IMR-90 (cell line): ENCODE measurements around the gene QSER1. TPM values are rescaled to one million over a fixed set of nuclear protein-coding genes. Genes with fewer than 3 reads are reported as not detected.
A peak's percentile ranks its signal among the peaks of the same experiment; 100 is the strongest.

Source experiments
- ATAC-seq: fragments of 200-7000 bp; cut with Tn5 transposase; 2 replicates; pipeline ENCODE4 v1.9.1; 2020; ENCODE audit warnings: low read depth, mild to moderate bottlenecking, moderate library complexity
- BruUV-seq: library from RNA; stranded (reverse); fragments of 400-500 nt; replicated peaks from 2 replicates; lab custom pipeline; 2021; lab: Mats Ljungman, UMichigan
- CTCF ChIA-PET: fragments of 300-600 bp; formaldehyde crosslinking; extraction: SDS; loops from one replicate; lab custom pipeline; 2021; ENCODE audit warnings: antibody characterized with exemption; lab: Yijun Ruan, JAX
- POLR2A ChIA-PET: fragments of 300-600 bp; sonication (Branson Sonifier 250); formaldehyde crosslinking; loops from one replicate; lab custom pipeline; 2022; ENCODE audit warnings: antibody characterized with exemption; ENCODE audit not compliant: unreplicated experiment; lab: Charles Lee
- DNase-seq: peaks from one replicate; pipeline ENCODE4 v3.0.0; 2013
- H2AFZ ChIP-seq: replicated peaks from 2 replicates; pipeline ENCODE3; 2013; ENCODE audit warnings: low read length, mild to moderate bottlenecking; ENCODE audit not compliant: poor library complexity
- H2AK5ac ChIP-seq: 2 replicates; pipeline ENCODE4 v1.6.1; 2013; ENCODE audit warnings: low read depth, low read length, inconsistent platforms
- H2AK9ac ChIP-seq: replicated peaks from 2 replicates; pipeline ENCODE3; 2013; ENCODE audit warnings: mild to moderate bottlenecking, low read depth, low read length, moderate library complexity; ENCODE audit not compliant: poor library complexity
- H2BK120ac ChIP-seq: 2 replicates; pipeline ENCODE4 v1.6.1; 2013; ENCODE audit warnings: low read depth, low read length, inconsistent platforms
- H2BK15ac ChIP-seq: 3 replicates; pipeline ENCODE4 v1.6.1; 2013; ENCODE audit warnings: low read depth, low read length, inconsistent platforms
- H2BK20ac ChIP-seq: 2 replicates; pipeline ENCODE4 v1.6.1; 2013; ENCODE audit warnings: low read depth, mild to moderate bottlenecking, inconsistent platforms, low read length, moderate library complexity
- H2BK5ac ChIP-seq: 2 replicates; pipeline ENCODE4 v1.6.1; 2013; ENCODE audit warnings: mild to moderate bottlenecking, low read depth, low read length, inconsistent platforms; ENCODE audit not compliant: poor library complexity, severe bottlenecking
- H3K14ac ChIP-seq: replicated peaks from 2 replicates; pipeline ENCODE4 v1.6.1; 2013; ENCODE audit warnings: low read depth, low read length, inconsistent platforms
- H3K18ac ChIP-seq: 2 replicates; pipeline ENCODE4 v1.6.1; 2013; ENCODE audit warnings: low read depth, low read length, control low read depth
- H3K23ac ChIP-seq: 2 replicates; pipeline ENCODE4 v1.6.1; 2013; ENCODE audit warnings: low read depth, low read length, inconsistent platforms
- H3K27ac ChIP-seq: 2 replicates; pipeline ENCODE4 v1.5.1; 2013; ENCODE audit warnings: mild to moderate bottlenecking, control low read depth, low read length; ENCODE audit not compliant: insufficient read depth
- H3K27me3 ChIP-seq: 2 replicates; pipeline ENCODE4 v1.6.1; 2013; ENCODE audit warnings: low read length; ENCODE audit not compliant: control insufficient read depth, insufficient read depth
- H3K36me3 ChIP-seq: 2 replicates; pipeline ENCODE4 v1.6.1; 2013; ENCODE audit warnings: low read length, mixed read lengths; ENCODE audit not compliant: control insufficient read depth, insufficient read depth
- H3K4ac ChIP-seq: 2 replicates; pipeline ENCODE4 v1.6.1; 2013; ENCODE audit warnings: low read depth, low read length, inconsistent platforms
- H3K4me1 ChIP-seq: 2 replicates; pipeline ENCODE4 v1.6.1; 2013; ENCODE audit warnings: low read length, mixed read lengths; ENCODE audit not compliant: control insufficient read depth, insufficient read depth
- H3K4me2 ChIP-seq: 2 replicates; pipeline ENCODE4 v1.6.1; 2013; ENCODE audit warnings: low read depth, mild to moderate bottlenecking, control low read depth, low read length, moderate library complexity
- H3K4me3 ChIP-seq: 2 replicates; pipeline ENCODE4 v1.5.1; 2013; ENCODE audit warnings: low read depth, mild to moderate bottlenecking, control low read depth, low read length, moderate library complexity; ENCODE audit not compliant: insufficient read depth
- H3K56ac ChIP-seq: 2 replicates; pipeline ENCODE4 v1.6.1; 2013; ENCODE audit warnings: low read length, inconsistent platforms; ENCODE audit not compliant: insufficient read depth; ENCODE audit errors: extremely low read depth
- H3K79me1 ChIP-seq, 2 experiments: 2 replicates each; pipeline ENCODE4 v1.6.1; 2013; ENCODE audit warnings: low read length in 2 of 2, inconsistent platforms in 1 of 2, low read depth in 1 of 2
- H3K9ac ChIP-seq: 2 replicates; pipeline ENCODE4 v1.6.1; 2013; ENCODE audit warnings: low read depth, low read length, control low read depth
- H3K9me1 ChIP-seq: 2 replicates; pipeline ENCODE4 v1.6.1; 2013; ENCODE audit warnings: low read length, inconsistent platforms; ENCODE audit not compliant: insufficient read depth
- H3K9me3 ChIP-seq: 2 replicates; pipeline ENCODE4 v1.6.1; 2013; ENCODE audit warnings: low read length; ENCODE audit not compliant: control insufficient read depth, insufficient read depth
- H4K20me1 ChIP-seq: 2 replicates; pipeline ENCODE4 v1.6.1; 2013; ENCODE audit warnings: low read length, inconsistent platforms; ENCODE audit not compliant: insufficient read depth
- H4K5ac ChIP-seq: 2 replicates; pipeline ENCODE4 v1.6.1; 2013; ENCODE audit warnings: mild to moderate bottlenecking, low read depth, low read length, control low read depth
- H4K8ac ChIP-seq, 2 experiments: 2 replicates each; pipeline ENCODE4 v1.6.1; 2013; ENCODE audit warnings: low read depth in 2 of 2, low read length in 2 of 2, control low read depth in 1 of 2, inconsistent platforms in 1 of 2
- H4K91ac ChIP-seq: 2 replicates; pipeline ENCODE4 v1.6.1; 2013; ENCODE audit warnings: low read depth, low read length, inconsistent platforms; ENCODE audit not compliant: insufficient read depth
- BHLHE40 ChIP-seq: fragments of 150-350 bp; IDR thresholded peaks from 2 replicates; pipeline ENCODE4 v1.6.1; 2016; ENCODE audit warnings: mild to moderate bottlenecking, low read depth, low read length
- CEBPB ChIP-seq: IDR thresholded peaks from 2 replicates; pipeline ENCODE4 v1.6.1; 2012; ENCODE audit warnings: low read depth, low read length, improper control_type of control experiment
- CHD1 ChIP-seq: IDR thresholded peaks from 2 replicates; pipeline ENCODE4 v1.6.1; 2012; ENCODE audit warnings: low read depth, low read length, improper control_type of control experiment
- FOS ChIP-seq: fragments of 150-350 bp; IDR thresholded peaks from 2 replicates; pipeline ENCODE4 v1.6.1; 2016; ENCODE audit warnings: low read depth, low read length
- MAFK ChIP-seq: IDR thresholded peaks from 2 replicates; pipeline ENCODE4 v1.6.1; 2012; ENCODE audit warnings: low read depth, low read length, improper control_type of control experiment
- MAZ ChIP-seq: IDR thresholded peaks from 2 replicates; pipeline ENCODE4 v1.6.1; 2012; ENCODE audit warnings: low read depth, mild to moderate bottlenecking, low read length, improper control_type of control experiment, moderate library complexity, borderline replicate concordance
- NFE2L2 ChIP-seq: fragments of 150-350 bp; IDR thresholded peaks from 2 replicates; pipeline ENCODE4 v1.6.1; 2016; ENCODE audit warnings: low read depth, mild to moderate bottlenecking, low read length
- POLR2A ChIP-seq: IDR thresholded peaks from 2 replicates; pipeline ENCODE4 v1.6.1; 2012; ENCODE audit warnings: mild to moderate bottlenecking, low read depth, low read length
- RCOR1 ChIP-seq: IDR thresholded peaks from 2 replicates; pipeline ENCODE4 v1.6.1; 2012; ENCODE audit warnings: mild to moderate bottlenecking, low read length, improper control_type of control experiment; ENCODE audit not compliant: insufficient replicate concordance
- RFX5 ChIP-seq: IDR thresholded peaks from 2 replicates; pipeline ENCODE4 v1.8.0; 2012; ENCODE audit warnings: low read depth, mild to moderate bottlenecking, low read length, moderate library complexity
- SMC3 ChIP-seq: fragments of 150-350 bp; IDR thresholded peaks from 2 replicates; pipeline ENCODE4 v1.6.1; 2016; ENCODE audit warnings: low read depth, mild to moderate bottlenecking, antibody characterized with exemption, low read length, moderate library complexity
- WGBS, 2 experiments: methylation state at CpG; one replicate each; pipeline versions ENCODE4 v1.1.5 to v1.1.7; 2013; ENCODE audit warnings: missing lambda C conversion rate in 2 of 2; ENCODE audit not compliant: insufficient read length in 1 of 2; ENCODE audit errors: extremely low coverage in 2 of 2; 5-methylcytosine and 5-hydroxymethylcytosine counted together
- dilution Hi-C: fragments of 300-500 bp; cut with HindIII; formaldehyde crosslinking; loops from one replicate; pipeline ENCODE4 v1.14.3; 2018; ENCODE audit warnings: low sequenced_read_pairs; ENCODE audit not compliant: unreplicated experiment
- in situ Hi-C: fragments of 300-500 bp; cut with MboI; formaldehyde crosslinking; loops from 3 replicates; pipeline ENCODE4 v1.14.3; 2019; ENCODE audit warnings: low sequenced_read_pairs, inconsistent platforms, mixed read lengths
- intact Hi-C: fragments of 100-400 bp; cut with micrococcal nuclease; formaldehyde crosslinking; loops from 2 replicates; pipeline ENCODE4 v1.10.0; 2022
- polyA plus RNA-seq, 3 experiments: library from polyadenylated mRNA; depleted of rRNA; stranded (reverse); fragments of >200 nt; gene quantifications; 2 replicates each; pipeline ENCODE4 v1.2.3, GENCODE V29; 2012; ENCODE audit warnings: low replicate concordance in 1 of 3
- total RNA-seq: library from RNA; depleted of rRNA; stranded (reverse); fragments of >200 nt; gene quantifications from 2 replicates; pipeline ENCODE4 v1.2.3, GENCODE V29; 2012
- TF ChIP-seq, protein P1 (sequence below): fragments of 150-350 bp; IDR thresholded peaks from 2 replicates; pipeline ENCODE4 v1.6.1; 2016; ENCODE audit warnings: low read depth, mild to moderate bottlenecking, low read length, moderate library complexity, borderline replicate concordance
- TF ChIP-seq, protein P2 (sequence below): conservative IDR thresholded peaks from 2 replicates; pipeline ENCODE4 v1.5.1; 2012; ENCODE audit warnings: mild to moderate bottlenecking, low read depth, low read length, improper control_type of control experiment

Gene QSER1
- total and polyA plus RNA-seq, 2 of the 4 experiments (the other 2 are of a cell fraction), result 5.9 to 15.6 TPM

- Histone ChIP-seq H2AK5ac (peak overlapping the region; percentile 68), H3K56ac (no peak overlapping the region), H3K9me1 (peaks cover 11% of the 10 kb centered on the region), H3K4ac (peak overlapping the region; percentile 80), H3K4me1 (peaks cover 12% of the 10 kb centered on the region), H3K27me3 (no peaks in the 10 kb centered on the region), H4K91ac (peak overlapping the region; percentile 90), H3K9ac (no peak overlapping the region), H4K8ac (peak overlapping the region in 1 of 2 experiments; percentile 44; a peak in 1 of 4 replicates), H3K18ac (peak overlapping the region; percentile 50; the same call in 1 of the 2 replicates), H3K14ac (peak overlapping the region; percentile 90), H3K23ac (peak overlapping the region; percentile 69), H4K5ac (no peak overlapping the region; the same call in 1 of the 2 replicates), H2BK20ac (peak overlapping the region; percentile 69), H2BK5ac (peak overlapping the region; percentile 60), H2AK9ac (peak overlapping the region; percentile 92), H3K27ac (peak overlapping the region; percentile 71; the same call in 1 of the 2 replicates), H3K4me2 (no peak overlapping the region), H4K20me1 (no peaks in the 10 kb centered on the region), H3K4me3 (no peak overlapping the region), H2AFZ (peak overlapping the region; percentile 72), H3K9me3 (no peaks in the 10 kb centered on the region), H2BK15ac (peak overlapping the region; percentile 59; the same call in 1 of the 3 replicates), H3K79me1 (no peaks in the 10 kb centered on the region), H2BK120ac (peak overlapping the region; percentile 95), H3K36me3 (no peaks in the 10 kb centered on the region)
- dilution Hi-C loops (no loop called here), intact Hi-C loops (no loop called here), in situ Hi-C loops (no loop called here)
- WGBS, 2 experiments, result 83% methylated on average over 1 of the region's 6 CpGs; no CpG with 5 or more reads in 1 of the 2 experiments
- ChIA-PET POLR2A (no interaction called here), CTCF (interaction anchor here (0.6 kb wide), 1 partner anchor 44 kb away, joined by 3 read pairs; no protein-coding TSS in a partner anchor)
- BruUV-seq, result no TSS peak
- ATAC-seq, result peak; percentile 61
- no peak for TF ChIP-seq BHLHE40
- TF ChIP-seq RCOR1, result no peak
- no peak for TF ChIP-seq MAZ
- no peak for TF ChIP-seq POLR2A
- no peak for TF ChIP-seq FOS
- TF ChIP-seq MAFK, result no peak
- no peak for TF ChIP-seq NFE2L2
- TF ChIP-seq CEBPB, result no peak
- TF ChIP-seq, protein P1, sequence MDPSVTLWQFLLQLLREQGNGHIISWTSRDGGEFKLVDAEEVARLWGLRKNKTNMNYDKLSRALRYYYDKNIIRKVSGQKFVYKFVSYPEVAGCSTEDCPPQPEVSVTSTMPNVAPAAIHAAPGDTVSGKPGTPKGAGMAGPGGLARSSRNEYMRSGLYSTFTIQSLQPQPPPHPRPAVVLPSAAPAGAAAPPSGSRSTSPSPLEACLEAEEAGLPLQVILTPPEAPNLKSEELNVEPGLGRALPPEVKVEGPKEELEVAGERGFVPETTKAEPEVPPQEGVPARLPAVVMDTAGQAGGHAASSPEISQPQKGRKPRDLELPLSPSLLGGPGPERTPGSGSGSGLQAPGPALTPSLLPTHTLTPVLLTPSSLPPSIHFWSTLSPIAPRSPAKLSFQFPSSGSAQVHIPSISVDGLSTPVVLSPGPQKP, result no peak
- TF ChIP-seq, protein P2, sequence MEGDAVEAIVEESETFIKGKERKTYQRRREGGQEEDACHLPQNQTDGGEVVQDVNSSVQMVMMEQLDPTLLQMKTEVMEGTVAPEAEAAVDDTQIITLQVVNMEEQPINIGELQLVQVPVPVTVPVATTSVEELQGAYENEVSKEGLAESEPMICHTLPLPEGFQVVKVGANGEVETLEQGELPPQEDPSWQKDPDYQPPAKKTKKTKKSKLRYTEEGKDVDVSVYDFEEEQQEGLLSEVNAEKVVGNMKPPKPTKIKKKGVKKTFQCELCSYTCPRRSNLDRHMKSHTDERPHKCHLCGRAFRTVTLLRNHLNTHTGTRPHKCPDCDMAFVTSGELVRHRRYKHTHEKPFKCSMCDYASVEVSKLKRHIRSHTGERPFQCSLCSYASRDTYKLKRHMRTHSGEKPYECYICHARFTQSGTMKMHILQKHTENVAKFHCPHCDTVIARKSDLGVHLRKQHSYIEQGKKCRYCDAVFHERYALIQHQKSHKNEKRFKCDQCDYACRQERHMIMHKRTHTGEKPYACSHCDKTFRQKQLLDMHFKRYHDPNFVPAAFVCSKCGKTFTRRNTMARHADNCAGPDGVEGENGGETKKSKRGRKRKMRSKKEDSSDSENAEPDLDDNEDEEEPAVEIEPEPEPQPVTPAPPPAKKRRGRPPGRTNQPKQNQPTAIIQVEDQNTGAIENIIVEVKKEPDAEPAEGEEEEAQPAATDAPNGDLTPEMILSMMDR, result no peak
- TF ChIP-seq SMC3, result no peak
- TF ChIP-seq CHD1, result no peak
- no peak for TF ChIP-seq RFX5
- peak; percentile 10 for DNase-seq
These were observed 108.7 kb downstream of the QSER1 start for GRCh38 chr11:33001281-33001680.
